ENCODE results near the gene MYRIP. TPM values are rescaled to one million over a fixed set of nuclear protein-coding genes. Genes with fewer than 3 reads are reported as not detected.

The MYRIP gene
- total RNA-seq, 2 donors from 2014 or later = 4.2 to 7.1 TPM

DNA sequence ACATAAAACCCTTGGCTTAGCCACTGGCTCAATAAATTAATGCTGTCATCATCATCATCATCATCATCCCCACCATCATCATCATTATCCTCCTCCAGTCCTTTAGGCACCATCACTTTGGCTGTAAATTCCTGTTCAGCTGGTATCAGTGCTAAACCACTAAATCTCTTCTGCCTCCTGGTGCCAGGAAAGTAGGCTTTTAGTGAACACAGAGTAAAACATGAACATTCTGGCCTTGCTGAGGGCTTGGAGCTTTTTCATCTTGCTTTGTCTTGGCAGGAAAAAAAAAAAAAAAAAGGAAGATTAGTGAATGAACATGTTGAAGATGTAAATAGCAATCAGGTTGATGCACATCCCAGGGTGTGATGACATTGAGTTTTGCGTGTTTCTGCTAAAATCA, 432.8 kb downstream of the MYRIP start:
- Histone ChIP-seq H3K27ac (no peak overlapping the region), H3K4me3 (no peak overlapping the region), H3K4me1 (no peaks in the 10 kb centered on the region), H3K36me3 (no peaks in the 10 kb centered on the region), H3K27me3 (no peaks in the 10 kb centered on the region), H3K9me3 (no peaks in the 10 kb centered on the region)
- DNase-seq (ENCODE audit: low spot score) = no peak
- TF ChIP-seq, protein P1, sequence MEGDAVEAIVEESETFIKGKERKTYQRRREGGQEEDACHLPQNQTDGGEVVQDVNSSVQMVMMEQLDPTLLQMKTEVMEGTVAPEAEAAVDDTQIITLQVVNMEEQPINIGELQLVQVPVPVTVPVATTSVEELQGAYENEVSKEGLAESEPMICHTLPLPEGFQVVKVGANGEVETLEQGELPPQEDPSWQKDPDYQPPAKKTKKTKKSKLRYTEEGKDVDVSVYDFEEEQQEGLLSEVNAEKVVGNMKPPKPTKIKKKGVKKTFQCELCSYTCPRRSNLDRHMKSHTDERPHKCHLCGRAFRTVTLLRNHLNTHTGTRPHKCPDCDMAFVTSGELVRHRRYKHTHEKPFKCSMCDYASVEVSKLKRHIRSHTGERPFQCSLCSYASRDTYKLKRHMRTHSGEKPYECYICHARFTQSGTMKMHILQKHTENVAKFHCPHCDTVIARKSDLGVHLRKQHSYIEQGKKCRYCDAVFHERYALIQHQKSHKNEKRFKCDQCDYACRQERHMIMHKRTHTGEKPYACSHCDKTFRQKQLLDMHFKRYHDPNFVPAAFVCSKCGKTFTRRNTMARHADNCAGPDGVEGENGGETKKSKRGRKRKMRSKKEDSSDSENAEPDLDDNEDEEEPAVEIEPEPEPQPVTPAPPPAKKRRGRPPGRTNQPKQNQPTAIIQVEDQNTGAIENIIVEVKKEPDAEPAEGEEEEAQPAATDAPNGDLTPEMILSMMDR (IDR thresholded peaks at IDR 0.05) = no peak

GRCh38 chr3:40242638-40243037, 433.2 kb downstream of the MYRIP start:
- no peak overlapping the region for H3K4me3 ChIP-seq
- no peak for DNase-seq (ENCODE audit: low spot score)
- no peak overlapping the region for H3K27ac ChIP-seq
- H3K27me3 ChIP-seq = no peaks in the 10 kb centered on the region
- H3K36me3 ChIP-seq = no peaks in the 10 kb centered on the region
- no peaks in the 10 kb centered on the region for H3K4me1 ChIP-seq
- H3K9me3 ChIP-seq = no peaks in the 10 kb centered on the region
- TF ChIP-seq, protein P1 (IDR thresholded peaks at IDR 0.05) = no peak

DNA sequence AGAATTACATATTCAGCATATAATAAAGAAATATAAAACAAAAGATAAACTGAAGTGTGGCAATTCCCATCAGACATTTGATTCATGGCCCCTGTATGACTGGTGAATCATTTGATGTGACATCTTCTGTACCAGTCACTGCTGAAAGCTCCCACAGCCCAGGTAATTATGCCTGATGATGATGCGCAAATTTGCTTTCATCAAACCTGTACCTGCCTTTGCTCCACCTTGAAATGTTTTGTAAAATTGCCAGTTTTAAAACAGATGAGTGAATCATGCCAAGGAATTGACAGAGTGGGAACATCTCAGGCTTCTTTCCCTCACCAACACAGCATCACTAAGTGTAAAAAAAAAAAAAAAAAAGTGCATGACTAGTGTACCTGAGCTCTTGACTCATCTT, 433.6 kb downstream of the MYRIP start:
- H3K9me3 ChIP-seq = no peaks in the 10 kb centered on the region

GRCh38 chr3:40247714-40248454, 438.5 kb downstream of the MYRIP start:
- no peak for DNase-seq (ENCODE audit: low spot score)
- Histone ChIP-seq H3K9me3 (no peaks in the 10 kb centered on the region), H3K4me3 (no peak overlapping the region), H3K27ac (peak overlapping the region in 1 of 2 donors; percentile 49), H3K4me1 (no peaks in the 10 kb centered on the region), H3K36me3 (no peaks in the 10 kb centered on the region), H3K27me3 (no peaks in the 10 kb centered on the region)
- TF ChIP-seq, protein P1 (IDR thresholded peaks at IDR 0.05) = no peak

More for the DNA sequence above, 433.6 kb downstream of the MYRIP start:
- DNase-seq (ENCODE audit: low spot score) = no peak
- Histone ChIP-seq H3K4me3 (no peak overlapping the region), H3K27me3 (no peaks in the 10 kb centered on the region), H3K27ac (no peak overlapping the region), H3K4me1 (no peaks in the 10 kb centered on the region), H3K36me3 (no peaks in the 10 kb centered on the region)
- TF ChIP-seq, protein P1 (IDR thresholded peaks at IDR 0.05) = no peak

DNA sequence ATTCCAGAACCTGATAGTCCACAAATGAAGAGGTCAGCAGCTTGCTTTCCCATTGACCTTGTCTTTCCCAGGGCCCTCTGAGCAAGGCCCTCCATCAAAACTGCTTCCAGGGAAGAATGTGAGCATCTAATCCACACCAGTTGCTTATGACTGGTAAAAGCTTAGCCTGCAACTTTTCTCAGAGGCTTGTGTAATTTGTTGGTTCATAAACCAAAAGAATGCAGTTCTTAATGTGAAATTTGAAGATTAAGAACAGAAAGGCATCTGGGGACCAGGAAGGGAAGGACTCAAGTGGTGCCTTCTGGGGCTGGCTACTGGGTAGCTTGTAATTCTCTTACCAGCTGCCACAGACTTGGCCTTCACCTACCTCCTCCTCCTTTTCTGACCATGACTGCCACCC, 439.2 kb downstream of the MYRIP start:
- Histone ChIP-seq H3K9me3 (no peaks in the 10 kb centered on the region), H3K27ac (peak overlapping the region in 1 of 2 donors; percentile 49), H3K27me3 (no peaks in the 10 kb centered on the region), H3K4me1 (no peaks in the 10 kb centered on the region), H3K36me3 (no peaks in the 10 kb centered on the region), H3K4me3 (no peak overlapping the region)
- DNase-seq (ENCODE audit: low spot score) = no peak
- TF ChIP-seq, protein P1 (IDR thresholded peaks at IDR 0.05) = no peak

GRCh38 chr3:40249168-40249567, 439.8 kb downstream of the MYRIP start:
- H3K4me1 ChIP-seq = no peaks in the 10 kb centered on the region
- H3K36me3 ChIP-seq = no peaks in the 10 kb centered on the region
- TF ChIP-seq, protein P1 (IDR thresholded peaks at IDR 0.05) = no peak
- H3K27me3 ChIP-seq = no peaks in the 10 kb centered on the region
- peak overlapping the region in 1 of 2 donors; percentile 65 for H3K27ac ChIP-seq
- H3K9me3 ChIP-seq = no peaks in the 10 kb centered on the region
- DNase-seq (ENCODE audit: low spot score) = no peak
- no peak overlapping the region for H3K4me3 ChIP-seq

Measured in right atrium auricular region (tissue), 2 donors.